HuH-7.5 (cell line): ENCODE data around the gene ATF5.

Source experiments
- DNase-seq: peaks from one replicate; pipeline ENCODE4 v3.0.0; 2011; ENCODE audit warnings: low spot score

Gene ATF5

GRCh38 chr19:49976496-49976895 is 47.5 kb downstream of the ATF5 start:
- no peak for DNase-seq

DNA sequence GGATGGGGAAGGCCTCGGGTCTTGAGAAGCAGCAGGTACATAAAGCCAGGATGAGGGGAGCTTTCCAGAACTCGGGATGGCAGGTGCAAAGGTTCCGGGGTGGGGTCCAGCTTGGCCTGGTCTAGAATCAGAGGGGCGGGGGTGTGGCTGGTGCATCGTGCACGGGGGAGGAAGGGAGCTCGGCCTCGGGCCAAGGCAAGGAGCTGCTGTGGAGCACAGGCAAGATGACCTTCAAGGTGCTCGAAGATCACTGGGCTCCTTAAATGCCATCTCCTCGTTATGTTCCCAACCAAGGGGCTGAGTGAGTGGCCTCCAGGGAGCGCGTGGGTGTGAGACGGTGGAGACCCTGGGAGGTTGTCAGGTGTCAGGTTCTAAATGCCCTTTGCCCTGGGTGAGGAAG is 48.1 kb downstream of the ATF5 start:
- no peak for DNase-seq

- DNase-seq, result no peak
These were observed 48.9 kb downstream of the ATF5 start for GRCh38 chr19:49977881-49978280.

DNA sequence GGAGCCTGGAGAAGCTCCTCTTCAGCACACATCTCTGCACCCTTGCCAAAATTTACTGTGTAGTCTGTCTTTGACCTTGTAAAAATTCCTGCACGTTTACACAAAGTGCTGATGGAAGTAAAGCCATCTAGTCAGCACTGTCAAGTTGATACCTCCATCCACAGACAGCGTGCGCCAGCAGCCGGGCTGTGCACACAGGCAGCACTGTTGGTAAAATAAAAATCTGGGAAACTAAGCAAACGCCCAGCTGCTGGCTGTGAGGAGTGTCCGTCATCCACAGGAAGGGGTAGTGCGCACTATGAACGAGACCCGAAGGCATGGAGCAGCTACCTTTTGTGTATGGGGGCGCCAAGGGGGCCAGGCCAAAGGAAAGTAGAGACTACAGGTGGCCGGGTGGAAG is 49.3 kb downstream of the ATF5 start:
- DNase-seq, result no peak

- no peak for DNase-seq
These were observed 52.9 kb downstream of the ATF5 start for GRCh38 chr19:49981603-49982593.
